Activated CD4-positive, CD25-positive, alpha-beta regulatory T cell treated with anti-CD3 and anti-CD28 coated beads, Interleukin-2, amount 50 U/mL, for 24 hours (primary cell): Measurements from ENCODE around the gene EHMT1.
"Not testable (repeated sequence)": the region's sequence is repeated elsewhere in the genome, so short reads cannot be mapped to it uniquely, and the experiment has no call there.

Experiments used
- ATAC-seq, 2 donors: fragments of 150-1000 bp; cut with Tn5 transposase; one replicate each; pipeline ENCODE4 v1.10.0; 2021; ENCODE audit warnings: mild to moderate bottlenecking in 1 of 2, moderate library complexity in 1 of 2

EHMT1 gene

DNA sequence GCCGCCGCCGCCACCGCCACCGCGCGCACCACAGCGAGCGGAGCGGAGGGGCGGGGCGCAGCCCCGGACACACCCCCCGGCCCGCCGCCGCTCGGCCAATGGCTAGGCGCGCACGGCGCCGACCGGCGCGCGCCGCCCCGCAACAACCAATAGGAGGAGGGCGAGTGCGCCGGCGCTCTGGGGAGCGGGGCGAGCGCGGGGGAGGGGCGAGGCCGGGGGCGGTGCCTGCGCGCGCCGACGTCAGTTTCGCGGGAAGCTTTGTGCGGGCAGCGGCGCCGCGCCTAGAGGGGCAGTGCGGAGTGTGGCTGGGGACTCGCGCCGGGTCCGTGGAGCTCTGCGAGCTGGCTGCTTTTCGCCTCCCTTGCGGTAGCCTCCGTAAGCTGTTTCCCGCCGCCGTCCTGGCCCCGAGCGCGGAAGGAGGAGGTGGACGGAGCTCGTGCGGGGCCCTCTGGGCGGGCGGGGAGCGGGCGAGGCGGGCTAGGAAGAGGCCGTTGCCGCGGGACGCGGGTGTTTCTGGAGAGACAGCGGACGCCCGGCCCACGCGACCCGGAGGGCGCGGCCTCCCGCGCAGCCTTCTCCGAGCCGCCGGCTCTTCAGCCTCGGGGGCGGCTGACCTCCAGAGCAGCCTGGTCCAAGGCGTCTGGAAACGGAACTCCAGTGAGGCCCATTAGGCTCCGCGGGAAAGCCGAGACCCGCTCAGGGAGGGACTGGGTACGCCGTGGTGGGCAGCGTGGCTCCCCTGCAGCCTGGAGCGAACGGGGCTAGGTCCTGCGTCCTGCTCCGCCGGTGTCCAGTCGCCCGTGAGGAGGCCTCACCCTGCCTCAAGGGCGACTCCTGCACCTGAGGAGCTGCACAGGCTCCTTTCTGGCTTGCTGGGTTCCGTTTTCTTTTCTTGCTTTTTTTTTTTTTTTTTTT lies 28.1 kb upstream of the EHMT1 start, which contains the start of gene ZMYND19:
Gene ZMYND19, minus strand, starts transcription at position 44 of the 915 bp plus-strand sequence. CDS start 249 bp downstream, outside the sequence.
- ATAC-seq, result peak; percentile 97

DNA sequence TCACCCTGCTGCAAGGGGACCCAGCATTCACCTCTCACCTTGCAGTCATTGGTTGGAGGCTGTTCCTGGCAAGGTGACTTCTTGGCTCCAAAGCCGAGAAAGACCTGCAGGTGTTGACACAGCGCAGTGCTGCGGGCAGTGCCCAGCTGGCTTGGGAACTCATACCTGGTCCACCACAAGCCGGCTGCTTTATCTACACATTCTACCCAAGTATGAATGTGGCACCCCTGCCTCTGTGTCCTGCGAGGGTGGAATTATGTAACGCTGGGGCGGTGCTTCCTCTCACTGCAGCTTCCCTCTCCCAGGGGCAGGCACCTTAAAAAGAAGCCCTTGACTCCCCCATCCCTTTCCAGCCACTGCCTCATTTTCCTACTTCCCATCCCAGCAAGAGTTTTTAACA lies 26.0 kb upstream of the EHMT1 start:
- ATAC-seq, result no peak

DNA sequence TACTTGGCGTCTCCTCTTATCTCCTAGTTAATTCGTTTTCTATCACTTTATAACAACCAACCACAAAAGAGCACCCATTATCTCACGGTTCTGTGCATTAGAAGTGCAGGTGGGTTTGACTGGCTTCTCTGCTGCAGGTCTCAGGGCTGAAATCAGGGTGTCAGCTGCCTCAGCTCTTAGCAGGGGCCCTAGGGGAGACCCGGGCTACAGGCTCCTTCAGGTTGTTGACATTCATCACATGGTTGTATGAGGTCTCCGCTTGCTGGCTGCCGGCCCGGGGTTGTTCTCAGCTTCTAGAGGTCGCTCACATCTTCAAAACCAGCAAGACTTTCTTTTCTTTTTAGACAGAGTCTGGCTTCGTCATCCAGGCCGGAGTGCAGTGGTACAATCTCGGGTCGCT lies 25.6 kb upstream of the EHMT1 start:
- no peak for ATAC-seq

DNA sequence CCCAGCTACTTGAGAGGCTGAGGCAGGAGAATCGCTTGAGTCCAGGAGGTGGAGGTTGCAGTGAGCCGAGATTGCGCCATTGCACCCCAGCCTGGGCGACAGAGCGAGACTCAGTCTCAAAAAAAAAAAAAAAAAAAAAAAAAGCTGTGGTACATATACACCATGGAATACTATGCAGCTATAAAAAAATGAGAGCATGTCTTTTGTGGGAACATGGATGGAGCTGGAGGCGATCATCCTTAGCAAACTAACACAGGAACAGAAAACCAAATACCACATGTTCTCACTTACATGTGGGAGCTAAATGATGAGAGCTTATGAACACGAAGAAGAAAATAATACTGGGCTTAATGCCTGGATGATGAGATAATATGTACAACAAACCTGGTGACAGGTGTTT lies 22.2 kb upstream of the EHMT1 start:
- ATAC-seq, result not testable (repeated sequence)

DNA sequence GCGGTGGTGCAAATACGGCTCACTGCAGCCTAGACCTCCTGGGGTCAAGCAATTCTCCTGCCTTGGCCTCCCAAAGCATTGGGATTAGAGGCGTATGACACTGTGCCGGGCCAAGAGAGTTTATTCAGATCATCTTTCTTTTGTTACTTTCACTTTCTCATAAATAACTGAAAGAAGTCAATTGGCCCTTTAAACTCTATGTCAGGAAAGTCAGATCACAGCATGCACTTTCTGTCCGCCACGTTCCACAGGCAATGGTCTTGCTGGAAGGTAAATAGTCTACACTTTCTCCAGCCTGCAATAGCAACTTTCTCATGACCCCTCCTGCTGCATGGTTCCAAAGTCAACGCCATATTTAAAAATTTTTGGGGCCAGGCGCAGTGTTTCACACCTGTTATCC lies 19.9 kb upstream of the EHMT1 start:
- no peak for ATAC-seq

DNA sequence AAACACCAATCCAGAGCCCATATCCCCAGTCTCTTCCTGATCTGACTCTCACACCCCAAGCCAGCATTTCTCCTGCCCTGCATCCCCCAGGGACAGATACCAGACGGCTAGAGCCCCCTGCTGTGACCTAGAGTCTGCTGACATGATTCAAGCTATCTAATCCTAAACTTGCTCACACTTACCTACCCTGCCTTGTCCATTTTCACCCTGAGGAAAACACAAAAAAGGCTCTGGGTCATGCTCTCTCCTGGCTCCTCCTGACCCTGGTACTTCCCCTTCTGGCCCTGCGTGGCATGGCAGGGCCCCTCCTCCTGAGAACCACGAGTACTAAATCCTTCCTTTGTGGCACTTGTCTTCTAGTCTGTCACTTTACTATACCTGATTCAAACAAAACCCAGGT lies 16.1 kb upstream of the EHMT1 start:
- ATAC-seq, result no peak

DNA sequence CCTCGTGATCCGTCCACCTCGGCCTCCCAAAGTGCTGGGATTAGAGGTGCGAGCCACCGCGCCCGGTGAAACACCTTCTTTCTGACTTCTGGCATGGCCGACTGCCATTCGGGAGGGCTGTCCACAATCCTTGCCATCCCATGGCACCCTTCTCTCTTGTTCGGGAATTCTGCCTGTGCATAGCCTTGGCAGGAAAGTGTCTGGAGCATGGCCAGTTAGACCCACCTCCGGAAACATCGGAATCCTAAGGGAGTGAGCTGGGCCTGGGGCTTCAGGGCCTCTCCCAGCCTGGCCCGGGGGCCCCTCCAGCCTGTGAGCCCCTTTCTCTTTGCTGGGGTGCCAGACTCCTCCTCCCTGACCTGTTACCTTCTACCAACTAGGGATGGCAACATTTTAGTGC lies 14.9 kb upstream of the EHMT1 start:
- no peak for ATAC-seq

DNA sequence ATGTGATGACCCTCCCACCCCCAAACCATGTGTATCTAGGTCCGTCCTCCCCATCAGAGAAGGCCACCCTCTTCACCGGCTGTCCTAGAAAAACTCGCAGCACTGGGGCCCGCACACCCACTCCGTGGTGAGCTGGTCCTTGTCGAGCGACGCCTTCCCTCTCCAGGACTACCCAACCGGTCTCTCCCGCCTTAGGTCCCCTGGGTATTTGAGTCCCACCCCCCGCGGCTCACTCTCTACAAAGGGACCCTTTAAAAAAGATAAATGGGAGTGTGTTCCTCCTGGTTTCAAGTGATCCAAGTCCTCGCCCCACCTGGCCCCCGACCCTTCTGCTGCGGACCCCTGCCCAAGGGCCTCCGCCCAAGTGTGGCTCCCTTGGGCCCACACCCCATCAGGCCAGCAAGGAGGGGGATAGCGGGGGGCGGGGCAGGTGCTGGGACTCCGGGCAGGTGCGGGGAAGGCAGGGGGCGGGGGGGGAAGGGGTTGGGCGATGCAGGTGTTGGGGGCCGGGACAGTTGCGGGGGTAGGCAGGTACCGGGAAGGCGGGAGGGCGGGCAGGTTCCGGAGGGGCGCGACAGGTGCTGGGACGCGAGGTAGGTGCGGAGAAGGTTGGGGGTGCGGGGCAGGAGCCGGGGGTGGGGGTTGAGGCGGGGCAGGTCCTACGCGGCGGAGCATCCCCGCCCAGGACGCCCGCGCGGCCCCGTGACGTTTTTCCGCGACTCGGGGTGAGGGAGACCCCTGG lies 14.3 kb upstream of the EHMT1 start:
- ATAC-seq, result no peak

DNA sequence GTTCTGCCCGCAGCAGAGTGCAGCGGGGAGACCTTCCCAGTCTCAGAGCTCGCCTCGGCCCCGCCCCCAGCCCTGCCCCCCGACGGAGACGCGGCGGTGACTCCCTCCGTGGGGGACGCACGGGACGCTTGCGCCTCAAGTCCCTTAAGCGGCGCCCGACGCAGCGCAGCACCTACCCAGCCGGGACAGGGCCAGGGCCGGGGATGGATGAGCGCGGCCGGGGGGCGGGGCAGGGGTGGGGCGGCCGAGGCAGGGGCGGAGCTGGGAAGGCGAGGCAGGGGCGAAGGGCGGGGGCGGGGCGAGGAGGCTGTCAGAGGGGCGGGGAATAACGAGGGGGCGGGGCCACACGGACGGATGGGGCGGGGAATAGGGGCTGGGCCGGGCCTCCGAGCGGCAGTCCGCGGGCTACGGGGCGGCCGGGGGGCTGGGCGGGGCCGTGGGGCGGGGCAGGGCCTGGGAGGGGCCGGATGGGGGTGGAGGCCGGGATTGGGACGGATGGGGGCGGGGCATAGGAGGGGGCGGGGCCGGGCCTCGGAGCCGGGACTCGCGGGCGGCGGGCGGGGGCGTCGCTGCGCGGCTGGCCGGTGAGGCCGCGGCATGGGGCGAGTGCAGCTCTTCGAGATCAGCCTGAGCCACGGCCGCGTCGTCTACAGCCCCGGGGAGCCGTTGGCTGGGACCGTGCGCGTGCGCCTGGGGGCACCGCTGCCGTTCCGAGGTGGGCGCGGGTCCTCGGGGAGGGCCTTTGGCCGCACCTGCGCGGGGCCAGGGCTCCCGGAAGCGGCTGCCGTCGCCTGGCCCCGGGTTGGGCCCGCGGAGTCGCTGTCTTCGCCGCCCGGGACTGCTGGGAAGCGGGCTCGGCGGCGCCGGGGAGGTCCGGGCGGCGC lies 13.4 kb upstream of the EHMT1 start, which contains the start of gene ARRDC1:
Gene ARRDC1, plus strand, starts transcription at position 566 of the 884 bp plus-strand sequence. Its CDS starts 32 bp downstream, at position 598.
- peak; percentile 93 to 97 for ATAC-seq

DNA sequence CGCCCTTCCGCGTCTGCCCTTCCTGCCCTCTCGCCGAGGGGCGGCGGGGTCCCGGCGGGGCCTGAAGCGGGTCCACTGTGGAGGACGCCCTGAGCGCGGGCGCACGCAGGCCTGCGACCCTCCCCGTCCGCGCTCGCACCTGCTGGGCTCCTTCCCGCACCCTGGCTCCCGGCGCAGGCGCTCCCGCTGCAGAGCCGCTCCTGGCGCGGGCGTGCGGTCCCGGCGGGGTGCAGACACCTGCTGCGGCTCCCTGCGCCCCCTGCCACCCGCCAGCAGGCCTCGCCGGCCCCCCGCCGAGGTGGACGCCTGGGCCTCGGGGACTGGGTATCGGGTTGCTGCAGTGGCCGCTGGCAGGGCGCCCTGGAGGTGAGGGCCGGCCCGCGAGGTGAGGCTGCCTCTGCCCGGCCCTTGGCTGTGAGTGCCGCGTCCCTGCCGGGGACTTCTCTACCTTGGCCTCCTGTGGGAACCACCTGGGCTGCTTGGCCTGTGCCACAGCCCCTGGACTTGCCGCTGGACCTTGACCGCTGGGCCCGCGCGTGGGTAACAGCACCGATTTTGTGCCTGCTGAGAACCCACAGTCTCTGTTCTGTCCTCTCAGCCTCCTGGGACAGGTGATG lies 12.7 kb upstream of the EHMT1 start:
- ATAC-seq, result peak; percentile 1 to 2

DNA sequence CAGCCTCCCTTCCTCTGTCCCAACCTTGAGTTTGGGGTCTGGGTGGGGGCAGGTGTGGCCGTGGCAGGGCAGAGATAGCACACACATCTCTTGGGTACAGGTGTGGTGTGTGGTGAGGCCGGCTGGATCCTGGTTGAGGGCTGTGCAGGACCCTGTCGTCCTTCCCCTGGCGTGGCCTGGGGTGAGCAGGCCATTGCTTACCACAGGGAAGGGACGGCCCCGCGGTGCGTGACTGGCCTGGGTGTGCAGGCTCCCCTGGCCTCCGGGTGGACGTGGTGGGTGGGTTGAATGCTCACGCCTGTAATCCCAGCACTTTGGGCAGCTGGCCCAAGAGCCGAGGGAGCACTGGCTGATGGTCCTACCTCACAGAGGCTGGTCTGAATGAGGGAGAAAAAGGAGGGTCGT lies 12.1 kb upstream of the EHMT1 start:
- ATAC-seq, result no peak

DNA sequence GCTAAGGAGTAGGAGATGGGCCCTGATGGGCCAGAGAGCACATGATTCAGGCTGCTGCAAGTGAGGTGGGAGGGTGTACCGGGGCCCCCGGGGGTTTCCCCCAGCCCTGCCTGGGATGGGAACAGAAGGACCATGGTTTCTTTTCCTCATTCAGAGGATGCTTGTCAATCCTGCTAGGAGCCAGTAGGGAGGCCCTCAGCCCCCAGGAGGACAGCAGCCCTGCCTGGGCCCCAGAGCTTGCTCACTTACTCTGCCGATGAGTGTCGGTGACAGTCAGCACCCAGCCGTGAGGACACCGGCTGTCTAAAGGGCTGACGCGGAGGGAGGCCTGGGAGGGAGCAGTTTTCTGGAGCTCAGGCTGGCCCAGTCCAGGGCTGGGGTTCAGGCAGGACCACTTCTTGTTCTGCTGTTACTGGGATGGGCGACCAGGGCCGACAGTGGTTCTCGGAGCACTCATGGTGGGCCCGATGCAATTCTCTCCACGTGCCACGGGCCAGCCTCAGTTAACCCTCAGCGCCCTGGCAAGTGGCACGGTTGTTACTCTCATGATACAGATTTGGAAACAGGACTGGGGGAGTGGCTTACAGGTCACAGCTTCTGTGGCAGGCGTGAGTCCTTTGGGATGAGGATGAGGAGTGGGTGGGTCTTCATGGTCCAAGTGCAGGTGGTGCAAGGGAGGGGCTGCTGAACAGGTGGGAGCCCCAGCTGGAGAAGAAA lies 11.5 kb upstream of the EHMT1 start:
- no peak for ATAC-seq

DNA sequence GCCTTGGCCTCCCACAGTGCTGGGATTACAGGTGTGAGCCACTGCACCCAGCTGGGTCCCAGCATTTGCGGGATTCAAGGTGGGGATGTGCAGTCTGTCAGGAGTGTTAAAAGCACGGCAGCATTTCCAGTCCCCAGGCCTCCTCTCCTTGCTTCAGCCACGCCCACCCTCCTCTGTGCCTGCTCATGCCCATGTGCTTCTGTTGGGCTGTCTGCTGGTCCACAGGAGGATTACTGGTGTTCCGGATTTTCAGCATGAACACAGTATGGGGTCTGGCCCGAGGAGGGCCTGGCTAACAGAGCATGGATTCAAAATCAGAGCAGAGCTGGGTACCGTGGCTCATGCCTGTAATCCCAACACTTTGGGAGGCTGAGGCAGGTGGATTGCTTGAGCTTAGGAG lies 7.9 kb upstream of the EHMT1 start:
- no peak for ATAC-seq

DNA sequence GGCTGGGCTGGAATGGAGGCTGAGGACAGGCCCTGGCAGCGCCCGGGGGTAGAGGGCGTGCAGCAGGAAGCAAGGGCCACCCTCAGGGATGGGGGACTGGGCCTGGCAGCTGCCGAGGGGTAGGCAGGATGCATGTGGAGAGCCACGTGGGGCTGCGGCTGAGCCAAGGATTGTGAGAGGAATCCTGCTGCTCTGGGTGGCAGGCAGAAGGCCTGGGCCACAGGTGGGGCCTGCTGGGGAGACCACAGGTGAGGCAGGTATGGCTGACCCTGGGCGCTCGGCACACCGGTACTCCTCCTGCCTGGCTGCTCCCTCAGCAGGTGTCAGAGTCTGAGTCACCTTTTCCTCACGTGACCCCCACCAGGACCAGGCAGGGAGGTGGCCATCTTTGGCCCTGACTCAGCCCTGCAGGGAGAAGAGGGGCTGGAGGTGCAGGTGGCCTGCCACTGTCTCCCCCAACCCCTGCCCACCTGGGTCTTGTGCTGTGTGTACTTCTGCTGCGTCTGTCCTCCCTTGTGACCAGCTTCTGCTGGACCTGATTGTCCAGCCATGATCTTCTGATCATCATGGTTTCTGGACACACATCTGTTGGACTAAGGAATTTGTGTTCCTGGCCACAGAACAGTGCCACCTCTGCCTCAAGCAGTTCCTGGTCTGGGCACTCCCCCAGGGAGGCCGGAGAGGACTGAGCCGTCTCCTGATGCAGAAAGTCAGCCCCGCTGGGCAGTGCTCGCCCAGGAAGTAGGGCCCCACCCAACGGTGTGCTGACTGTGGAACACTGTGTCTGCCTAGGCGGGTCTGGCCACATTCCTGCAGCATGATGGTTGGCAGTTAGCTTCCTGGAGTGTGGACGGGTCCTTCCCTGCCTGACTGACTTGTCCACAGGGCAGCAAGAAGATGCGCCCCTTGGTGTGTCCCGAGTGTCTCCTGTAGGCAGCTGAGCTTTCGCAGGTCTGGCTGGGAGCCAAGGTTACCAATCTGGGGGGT lies 6.9 kb upstream of the EHMT1 start:
- peak; percentile 81 to 82 for ATAC-seq

DNA sequence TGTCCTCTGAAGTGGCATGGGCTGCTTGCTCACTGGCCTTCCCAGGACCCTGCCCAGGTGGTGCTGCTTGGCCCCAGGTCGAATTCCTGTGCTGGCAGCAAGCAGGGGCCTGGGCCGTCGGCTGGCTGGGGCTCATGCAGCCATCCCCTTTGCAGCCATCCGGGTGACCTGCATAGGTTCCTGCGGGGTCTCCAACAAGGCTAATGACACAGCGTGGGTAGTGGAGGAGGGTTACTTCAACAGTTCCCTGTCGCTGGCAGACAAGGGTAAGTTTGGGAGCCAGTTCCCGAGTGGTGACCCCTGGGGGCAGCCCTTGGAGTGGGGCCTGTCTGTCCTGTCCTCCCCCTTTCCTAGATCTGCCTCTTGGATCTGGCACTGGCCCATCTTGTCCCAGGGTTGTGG lies 6.1 kb upstream of the EHMT1 start:
- ATAC-seq, result no peak

DNA sequence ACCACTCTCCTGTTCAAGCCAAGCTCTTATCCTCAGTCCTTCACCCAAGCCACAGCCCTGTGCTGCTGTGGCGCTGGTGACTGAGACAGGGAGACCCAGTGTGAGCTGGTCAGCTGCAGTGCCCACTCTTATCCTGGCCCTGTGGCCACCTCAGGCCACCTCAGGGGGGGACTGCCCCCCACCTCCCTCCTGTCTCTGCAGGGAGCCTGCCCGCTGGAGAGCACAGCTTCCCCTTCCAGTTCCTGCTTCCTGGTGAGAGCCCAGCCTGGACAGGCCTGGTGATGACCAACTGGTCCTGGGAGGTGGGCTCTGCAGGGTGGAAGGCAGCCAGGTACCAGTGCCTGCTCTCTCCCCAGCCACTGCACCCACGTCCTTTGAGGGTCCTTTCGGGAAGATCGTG lies 5.5 kb upstream of the EHMT1 start:
- no peak for ATAC-seq

DNA sequence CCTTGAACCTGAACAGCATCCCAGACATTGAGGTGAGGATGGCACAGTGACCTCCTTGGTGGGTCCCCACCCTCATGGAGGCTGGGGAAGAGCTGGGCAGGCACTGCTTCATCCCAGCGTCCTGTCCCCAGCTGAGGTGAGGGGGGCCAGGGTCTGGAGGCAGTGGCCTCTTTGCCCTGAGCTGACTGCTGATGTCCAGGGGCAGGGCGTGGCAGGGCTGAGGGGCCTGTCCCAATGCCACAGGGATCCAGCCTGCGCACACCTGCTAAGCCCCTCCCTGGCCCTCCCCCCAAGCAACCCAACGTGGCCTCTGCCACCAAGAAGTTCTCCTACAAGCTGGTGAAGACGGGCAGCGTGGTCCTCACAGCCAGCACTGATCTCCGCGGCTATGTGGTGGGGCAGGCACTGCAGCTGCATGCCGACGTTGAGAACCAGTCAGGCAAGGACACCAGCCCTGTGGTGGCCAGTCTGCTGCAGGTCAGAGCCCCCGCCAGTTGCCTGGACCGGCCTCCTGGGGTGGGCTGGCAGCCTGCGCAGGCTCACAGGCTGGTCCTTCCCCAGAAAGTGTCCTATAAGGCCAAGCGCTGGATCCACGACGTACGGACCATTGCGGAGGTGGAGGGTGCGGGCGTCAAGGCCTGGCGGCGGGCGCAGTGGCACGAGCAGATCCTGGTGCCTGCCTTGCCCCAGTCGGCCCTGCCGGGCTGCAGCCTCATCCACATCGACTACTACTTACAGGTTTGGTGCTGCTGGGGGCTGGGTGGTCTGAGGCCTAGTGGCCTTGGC lies 4.9 kb upstream of the EHMT1 start:
- ATAC-seq, result no peak

DNA sequence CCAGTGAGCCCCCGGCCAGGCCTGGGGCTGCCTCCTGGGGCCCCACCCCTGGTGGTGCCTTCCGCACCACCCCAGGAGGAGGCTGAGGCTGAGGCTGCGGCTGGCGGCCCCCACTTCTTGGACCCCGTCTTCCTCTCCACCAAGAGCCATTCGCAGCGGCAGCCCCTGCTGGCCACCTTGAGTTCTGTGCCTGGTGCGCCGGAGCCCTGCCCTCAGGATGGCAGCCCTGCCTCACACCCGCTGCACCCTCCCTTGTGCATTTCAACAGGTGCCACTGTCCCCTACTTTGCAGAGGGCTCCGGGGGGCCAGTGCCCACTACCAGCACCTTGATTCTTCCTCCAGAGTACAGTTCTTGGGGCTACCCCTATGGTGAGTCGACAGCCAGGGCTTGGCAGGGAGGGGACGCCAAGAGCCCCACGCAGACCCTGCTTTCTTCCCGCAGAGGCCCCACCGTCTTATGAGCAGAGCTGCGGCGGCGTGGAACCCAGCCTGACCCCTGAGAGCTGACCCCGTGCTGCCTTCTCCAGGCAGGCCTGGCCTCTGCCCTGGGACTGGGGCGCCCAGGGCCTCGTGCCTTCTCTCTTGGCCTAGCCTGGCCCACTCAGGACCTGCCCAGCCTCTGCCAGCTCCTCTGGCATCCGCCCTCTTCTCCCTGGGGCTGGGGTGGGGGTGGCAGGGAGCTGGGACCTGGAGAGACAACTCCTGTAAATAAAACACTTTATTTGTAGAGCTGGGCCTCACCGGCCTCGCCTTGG lies 4.0 kb upstream of the EHMT1 start:
- no peak for ATAC-seq
